ENCODE results near the gene PALLD. TPM values are rescaled to one million over a fixed set of nuclear protein-coding genes. Genes with fewer than 3 reads are reported as not detected.

Gene PALLD
- total RNA-seq, 1 donor from 2014 or later: 239 TPM

DNA sequence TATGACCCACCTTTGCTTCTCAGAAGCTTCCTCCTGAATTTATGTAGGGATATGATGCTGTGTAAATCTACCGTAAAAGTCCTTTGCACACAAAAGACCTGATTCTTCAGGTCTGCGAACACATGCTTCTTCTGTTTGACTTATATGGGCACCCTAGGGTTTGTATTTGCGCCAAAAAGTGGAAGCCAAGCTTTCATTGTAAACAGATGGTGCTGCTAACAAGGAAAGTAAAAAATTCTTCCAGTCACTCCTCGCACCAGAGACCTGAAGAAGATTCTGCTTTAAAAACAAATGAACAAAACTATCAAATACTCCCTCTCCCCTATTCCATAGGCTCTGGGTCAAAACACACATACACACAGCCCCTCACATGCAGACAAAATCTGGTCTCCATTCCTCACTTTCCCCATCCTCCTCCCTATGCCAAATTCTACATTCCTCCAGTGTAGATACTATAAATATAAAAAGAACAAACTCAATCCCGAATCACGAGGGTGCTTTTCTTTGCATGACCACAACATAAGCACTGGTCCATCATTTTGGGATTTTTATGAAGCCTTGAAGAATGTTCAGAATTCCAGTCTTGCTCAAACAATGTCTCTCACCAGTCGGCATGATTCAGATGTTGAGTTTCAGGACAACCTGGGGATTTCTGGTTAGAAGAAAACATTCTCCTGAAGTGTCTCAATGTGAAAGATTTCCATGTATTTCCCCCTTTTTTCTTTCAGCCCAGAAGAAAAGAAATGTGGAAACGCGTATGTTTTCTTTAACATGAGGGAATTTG lies 125.1 kb downstream of the PALLD start:
- DNase-seq (ENCODE audit: low spot score): no peak

- DNase-seq (ENCODE audit: low spot score): no peak
These were observed 125.7 kb downstream of the PALLD start for GRCh38 chr4:168622600-168622999.

GRCh38 chr4:168623011-168623410 lies 126.2 kb downstream of the PALLD start:
- no peak for DNase-seq (ENCODE audit: low spot score)

GRCh38 chr4:168623484-168623883 lies 126.6 kb downstream of the PALLD start:
- no peak for DNase-seq (ENCODE audit: low spot score)

DNA sequence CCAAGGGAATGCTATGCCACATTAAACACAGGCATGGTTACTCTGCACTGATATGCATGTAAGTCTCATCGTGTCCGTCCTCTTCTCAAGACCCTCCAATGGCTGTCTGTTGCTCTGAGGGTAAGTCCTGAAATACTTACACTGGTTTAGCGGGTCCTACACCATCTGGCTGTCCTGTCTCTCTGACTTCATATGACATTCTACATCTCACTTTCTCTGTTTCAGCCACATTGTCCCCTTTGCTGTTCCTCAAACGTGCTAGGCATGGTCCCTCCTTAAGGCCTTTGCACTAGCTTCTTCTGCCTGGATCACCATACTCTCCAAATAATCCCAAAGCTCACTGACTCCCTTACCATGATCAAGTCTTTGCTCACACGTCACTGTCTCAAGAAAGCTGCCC lies 131.4 kb downstream of the PALLD start:
- no peak for DNase-seq (ENCODE audit: low spot score)

DNA sequence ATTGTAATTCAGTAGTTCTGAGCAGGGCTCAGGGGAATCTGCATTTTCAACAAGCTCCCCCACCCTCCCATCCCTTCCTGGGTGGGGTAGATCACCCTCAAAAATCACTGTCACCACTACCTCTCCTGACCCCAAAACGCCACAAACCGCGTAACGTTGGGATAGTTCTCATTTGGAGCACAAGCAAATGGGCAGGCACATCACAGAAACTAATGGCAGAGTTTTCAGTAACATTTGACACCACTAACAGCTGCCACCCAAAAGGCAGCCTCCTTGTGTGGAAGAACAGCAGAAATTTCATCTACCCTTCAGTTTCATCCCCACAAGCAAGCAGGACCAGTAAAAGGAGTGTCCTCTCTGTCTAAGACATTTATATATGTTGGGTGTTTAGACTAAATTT lies 132.7 kb downstream of the PALLD start:
- DNase-seq (ENCODE audit: low spot score): no peak

DNA sequence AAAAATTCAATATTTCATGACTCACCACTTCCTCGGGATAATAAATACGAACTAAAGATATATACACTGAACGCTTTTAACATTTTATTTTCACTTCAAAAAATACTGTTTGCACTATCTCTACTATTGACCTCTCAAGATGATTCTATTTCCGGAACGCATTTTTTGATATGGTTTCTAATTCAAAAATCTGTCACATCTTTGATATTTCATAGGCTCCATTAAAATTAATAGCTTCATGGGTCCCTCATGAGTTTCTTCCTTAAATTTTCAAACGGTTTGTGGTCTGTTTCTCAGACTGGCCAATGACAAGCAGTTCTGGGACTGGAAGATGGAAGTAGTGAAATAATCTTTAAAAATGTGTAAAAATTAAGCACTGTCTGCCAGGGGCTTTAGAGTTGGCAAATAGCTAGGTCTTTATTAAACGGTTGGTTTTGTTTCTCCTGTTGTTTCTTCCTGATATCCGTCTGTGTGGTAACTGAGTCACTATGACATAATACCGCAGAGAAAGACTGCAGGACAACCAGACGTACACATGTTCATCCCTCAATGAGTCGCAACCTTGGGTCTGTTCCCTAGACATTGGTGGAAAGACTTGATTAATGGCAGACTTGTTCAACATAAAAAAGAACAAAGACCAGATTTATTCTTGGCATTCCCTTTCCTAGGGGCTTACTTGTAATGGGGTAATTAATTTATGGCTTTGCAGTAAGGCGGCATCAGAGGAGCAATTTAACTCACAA lies 133.8 kb downstream of the PALLD start:
- DNase-seq (ENCODE audit: low spot score): no peak

GRCh38 chr4:168631241-168632162 lies 134.7 kb downstream of the PALLD start:
- DNase-seq (ENCODE audit: low spot score): no peak

GRCh38 chr4:168632301-168632725 lies 135.5 kb downstream of the PALLD start:
- no peak for DNase-seq (ENCODE audit: low spot score)

- DNase-seq (ENCODE audit: low spot score): no peak
These were observed 136.2 kb downstream of the PALLD start for GRCh38 chr4:168633064-168633463.

DNA sequence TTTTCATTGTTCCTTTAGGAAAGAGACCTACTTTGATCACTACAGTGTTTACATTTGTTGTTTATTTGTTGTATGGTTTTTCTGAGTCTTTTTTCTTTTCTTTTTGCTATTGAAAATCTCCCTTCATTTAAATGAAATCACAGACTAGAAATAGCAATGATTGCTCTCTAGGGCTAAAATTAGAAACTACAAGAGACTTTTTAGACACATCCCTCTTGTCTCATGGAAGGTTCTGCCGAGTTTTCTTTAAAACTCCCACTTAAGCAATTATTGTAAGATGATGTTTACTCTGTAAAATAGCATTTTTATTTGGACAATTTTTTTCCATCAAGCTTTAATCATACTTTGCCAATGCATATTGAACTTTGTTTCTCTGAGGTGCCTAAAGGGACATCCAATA lies 136.6 kb downstream of the PALLD start:
- DNase-seq (ENCODE audit: low spot score): no peak

DNA sequence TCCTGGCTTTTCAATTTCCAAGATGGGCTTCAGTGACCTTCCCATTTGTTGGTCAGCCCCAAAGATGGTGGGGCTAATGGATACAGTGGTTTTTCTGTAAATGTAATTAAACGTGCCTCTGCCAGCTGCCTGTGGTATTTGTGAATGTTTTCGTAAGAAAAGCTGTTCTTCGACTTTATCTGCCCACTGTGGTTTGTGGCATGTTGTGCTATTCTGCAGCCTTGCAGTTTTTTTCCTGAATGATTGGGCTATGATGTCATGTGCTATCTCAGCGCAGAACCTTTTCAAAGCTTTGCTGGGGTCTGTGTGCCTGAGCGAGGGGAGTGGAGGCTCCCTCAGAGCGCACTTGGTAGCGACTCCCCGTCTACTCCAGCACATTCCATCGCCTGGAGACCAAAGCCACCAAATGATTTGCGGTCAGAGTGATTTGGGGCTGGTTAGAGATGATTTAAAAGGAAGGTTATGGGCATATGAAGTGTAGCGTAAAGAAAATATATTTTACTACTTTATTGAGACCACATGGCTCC lies 137.5 kb downstream of the PALLD start:
- no peak for DNase-seq (ENCODE audit: low spot score)

GRCh38 chr4:168636040-168636439 lies 139.2 kb downstream of the PALLD start:
- DNase-seq (ENCODE audit: low spot score): no peak

GRCh38 chr4:168636506-168637196 lies 139.8 kb downstream of the PALLD start:
- no peak for DNase-seq (ENCODE audit: low spot score)

- DNase-seq (ENCODE audit: low spot score): no peak
These were observed 141.3 kb downstream of the PALLD start for GRCh38 chr4:168637872-168638756.

DNA sequence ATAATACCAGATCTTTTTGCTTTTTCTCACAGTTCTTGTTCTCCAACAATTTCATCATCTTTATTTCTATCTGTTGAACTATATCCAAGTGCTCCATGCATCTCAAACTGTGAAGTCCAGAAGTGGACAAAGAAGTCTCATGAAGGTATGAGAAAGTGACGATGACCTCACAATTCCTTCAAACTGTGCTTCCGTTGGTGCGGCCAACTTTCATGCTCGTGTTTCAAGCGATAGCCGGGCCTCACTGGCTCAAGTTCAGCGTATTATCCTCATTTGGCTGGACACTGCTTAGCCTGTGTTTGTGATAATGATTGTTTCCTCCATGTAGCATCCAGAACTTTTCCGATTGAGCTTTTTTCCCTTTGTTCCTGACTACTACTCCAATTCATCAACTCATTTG lies 143.1 kb downstream of the PALLD start:
- DNase-seq (ENCODE audit: low spot score): no peak

GRCh38 chr4:168641811-168642140 lies 144.9 kb downstream of the PALLD start:
- DNase-seq (ENCODE audit: low spot score): no peak

DNA sequence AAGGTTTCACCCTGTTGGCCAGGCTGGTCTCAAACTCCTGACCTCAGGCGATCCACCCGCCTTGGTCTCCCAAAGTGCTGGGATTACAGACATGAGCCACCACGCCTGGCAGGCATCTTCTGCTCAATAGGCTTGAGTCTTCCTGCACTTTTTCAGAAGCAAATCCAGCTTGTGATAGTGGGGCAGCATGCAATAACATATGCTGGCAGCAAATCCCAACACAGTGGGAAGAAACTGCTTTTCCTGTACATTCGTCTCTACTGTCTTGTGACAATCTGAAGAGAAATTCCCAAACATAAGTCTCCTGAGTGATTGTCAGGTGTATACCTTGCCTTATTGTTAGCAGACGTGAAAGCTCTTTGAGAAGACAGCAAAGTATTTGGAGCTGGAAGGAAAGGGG lies 145.7 kb downstream of the PALLD start:
- no peak for DNase-seq (ENCODE audit: low spot score)

DNA sequence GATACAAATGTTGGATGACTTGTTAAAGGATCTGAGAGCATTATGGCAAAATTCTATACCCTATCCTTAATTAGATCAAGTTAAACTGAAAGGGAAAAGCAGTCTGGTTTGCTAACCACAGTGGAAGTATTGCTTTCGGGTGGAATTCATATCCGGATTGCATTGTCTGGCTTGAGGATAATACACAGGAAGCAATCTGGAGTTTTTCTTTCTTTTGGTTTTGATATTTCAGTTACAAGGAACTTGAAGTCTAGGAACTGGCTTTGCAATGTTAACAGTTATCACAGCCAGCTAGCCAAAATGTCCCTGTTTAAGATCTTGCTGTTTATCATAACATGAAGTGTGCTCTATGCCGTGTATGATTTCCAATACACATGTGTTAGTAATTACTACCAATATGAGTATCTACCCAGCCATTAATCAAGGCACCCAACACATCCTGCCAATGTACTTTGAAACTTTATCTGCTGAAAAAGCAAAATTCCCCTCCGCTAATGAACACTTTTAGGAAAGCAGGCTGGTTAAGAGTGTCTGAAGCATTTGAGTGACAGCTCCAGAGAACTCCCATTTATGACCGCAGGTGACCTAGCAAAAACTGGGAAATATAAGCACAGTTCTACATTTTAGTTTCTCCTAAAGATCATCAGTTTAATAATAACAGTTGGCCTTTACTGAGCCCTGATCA lies 146.4 kb downstream of the PALLD start:
- no peak for DNase-seq (ENCODE audit: low spot score)

DNA sequence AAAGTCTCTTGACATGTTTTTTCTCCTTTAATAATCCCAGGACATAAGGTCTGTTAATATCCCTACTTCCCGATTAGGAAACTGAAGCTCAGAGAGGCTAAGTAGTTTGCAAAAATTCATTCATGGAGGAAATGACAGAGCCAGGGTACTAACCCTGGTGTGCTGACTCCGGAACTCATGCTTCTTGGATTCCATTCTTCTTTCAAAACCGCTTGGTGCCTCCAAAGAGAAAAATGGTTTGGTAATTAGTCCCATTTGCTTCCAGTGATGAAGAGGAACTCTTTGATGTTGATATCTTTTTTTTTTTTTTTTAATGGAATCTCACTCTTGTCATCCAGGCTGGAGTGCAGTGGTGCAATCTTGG lies 146.9 kb downstream of the PALLD start:
- no peak for DNase-seq (ENCODE audit: low spot score)

All from ureter (tissue), 1 donor.